NT2/D1 (cell line): ENCODE measurements around the gene IQGAP1.

Source experiments
- DNase-seq: peaks from one replicate; pipeline ENCODE4 v3.0.0-alpha.2; 2011; ENCODE audit warnings: low read depth, low spot score
- H3K27me3 ChIP-seq: 2 replicates; pipeline ENCODE4 v1.6.0; 2011; ENCODE audit warnings: mild to moderate bottlenecking; ENCODE audit not compliant: insufficient read length, insufficient read depth
- H3K36me3 ChIP-seq: 2 replicates; pipeline ENCODE4 v1.6.1; 2011; ENCODE audit warnings: mild to moderate bottlenecking, low read length, mixed read lengths; ENCODE audit not compliant: insufficient read depth, insufficient read length
- H3K4me1 ChIP-seq: 2 replicates; pipeline ENCODE4 v1.5.1; 2011; ENCODE audit not compliant: insufficient read depth, insufficient read length
- H3K4me3 ChIP-seq: 2 replicates; pipeline ENCODE4 v1.5.1; 2011; ENCODE audit warnings: low read depth; ENCODE audit not compliant: insufficient read length
- H3K9ac ChIP-seq: 2 replicates; pipeline ENCODE4 v1.6.0; 2011; ENCODE audit warnings: low read depth; ENCODE audit not compliant: insufficient read length
- H3K9me3 ChIP-seq: 2 replicates; pipeline ENCODE4 v1.5.1; 2011; ENCODE audit warnings: mild to moderate bottlenecking, low read length; ENCODE audit not compliant: insufficient read depth
- SUZ12 ChIP-seq: IDR thresholded peaks from 2 replicates; pipeline ENCODE4 v1.6.1; 2011; ENCODE audit not compliant: insufficient read length, insufficient read depth; ENCODE audit errors: extremely low read depth
- YY1 ChIP-seq: IDR thresholded peaks from 2 replicates; pipeline ENCODE4 v1.6.1; 2011; ENCODE audit not compliant: insufficient read length, insufficient read depth
- ZNF274 ChIP-seq: IDR thresholded peaks from 2 replicates; pipeline ENCODE4 v1.6.1; 2011; ENCODE audit warnings: mild to moderate bottlenecking, low read depth, low read length

IQGAP1 gene

GRCh38 chr15:90420451-90420850 lies 32.4 kb downstream of the IQGAP1 start:
- no peak overlapping the region for H3K4me3 ChIP-seq
- TF ChIP-seq SUZ12 (no peak), ZNF274 (no peak), YY1 (no peak)
- H3K9me3 ChIP-seq, result no peaks in the 10 kb centered on the region
- no peaks in the 10 kb centered on the region for H3K4me1 ChIP-seq
- H3K36me3 ChIP-seq, result peaks cover 2% of the 10 kb centered on the region
- H3K9ac ChIP-seq, result no peak overlapping the region
- H3K27me3 ChIP-seq, result no peaks in the 10 kb centered on the region
- no peak for DNase-seq

DNA sequence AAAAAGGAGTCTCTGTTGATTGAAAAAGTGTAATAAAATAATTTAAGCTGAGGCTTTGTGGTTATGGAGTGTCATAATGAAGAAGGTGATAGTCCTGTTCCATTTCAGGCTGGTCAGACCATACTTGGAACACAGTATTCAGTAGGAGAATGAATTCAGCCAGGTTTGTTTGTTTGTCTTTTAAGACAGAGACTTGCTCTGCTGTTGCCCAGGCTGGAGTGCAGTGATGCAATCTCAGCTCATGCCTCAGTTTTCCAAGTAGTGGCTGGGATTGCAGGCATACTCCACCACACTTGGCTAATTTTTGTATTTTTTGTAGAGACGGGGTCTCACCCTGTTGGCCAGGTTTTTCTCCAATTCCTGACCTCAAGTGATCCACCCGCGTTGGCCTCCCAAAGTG lies 33.5 kb downstream of the IQGAP1 start:
- H3K9me3 ChIP-seq, result no peaks in the 10 kb centered on the region
- TF ChIP-seq ZNF274, result no peak
- TF ChIP-seq YY1, result no peak
- no peak for TF ChIP-seq SUZ12
- H3K9ac ChIP-seq, result no peak overlapping the region
- H3K27me3 ChIP-seq, result no peaks in the 10 kb centered on the region
- DNase-seq, result no peak
- H3K4me1 ChIP-seq, result no peaks in the 10 kb centered on the region
- H3K4me3 ChIP-seq, result no peak overlapping the region
- H3K36me3 ChIP-seq, result peaks cover 3% of the 10 kb centered on the region

- no peaks in the 10 kb centered on the region for H3K9me3 ChIP-seq
- no peaks in the 10 kb centered on the region for H3K4me1 ChIP-seq
- H3K9ac ChIP-seq, result no peak overlapping the region
- no peak for DNase-seq
- no peaks in the 10 kb centered on the region for H3K27me3 ChIP-seq
- no peak overlapping the region for H3K4me3 ChIP-seq
- peaks cover 6% of the 10 kb centered on the region for H3K36me3 ChIP-seq
- TF ChIP-seq YY1 (no peak), SUZ12 (no peak), ZNF274 (no peak)
Measured at GRCh38 chr15:90422043-90422442, 34.0 kb downstream of the IQGAP1 start.

GRCh38 chr15:90422936-90423335 lies 34.9 kb downstream of the IQGAP1 start:
- TF ChIP-seq SUZ12 (no peak), ZNF274 (no peak), YY1 (no peak)
- Histone ChIP-seq H3K27me3 (no peaks in the 10 kb centered on the region), H3K9me3 (no peaks in the 10 kb centered on the region), H3K4me1 (no peaks in the 10 kb centered on the region), H3K36me3 (peaks cover 13% of the 10 kb centered on the region), H3K4me3 (no peak overlapping the region), H3K9ac (no peak overlapping the region)
- DNase-seq, result no peak

- H3K4me3 ChIP-seq, result no peak overlapping the region
- DNase-seq, result no peak
- H3K4me1 ChIP-seq, result no peaks in the 10 kb centered on the region
- no peaks in the 10 kb centered on the region for H3K27me3 ChIP-seq
- no peak overlapping the region for H3K9ac ChIP-seq
- H3K9me3 ChIP-seq, result no peaks in the 10 kb centered on the region
- TF ChIP-seq SUZ12 (no peak), ZNF274 (no peak), YY1 (no peak)
- peaks cover 21% of the 10 kb centered on the region for H3K36me3 ChIP-seq
Measured at GRCh38 chr15:90423801-90424319, 35.8 kb downstream of the IQGAP1 start.

DNA sequence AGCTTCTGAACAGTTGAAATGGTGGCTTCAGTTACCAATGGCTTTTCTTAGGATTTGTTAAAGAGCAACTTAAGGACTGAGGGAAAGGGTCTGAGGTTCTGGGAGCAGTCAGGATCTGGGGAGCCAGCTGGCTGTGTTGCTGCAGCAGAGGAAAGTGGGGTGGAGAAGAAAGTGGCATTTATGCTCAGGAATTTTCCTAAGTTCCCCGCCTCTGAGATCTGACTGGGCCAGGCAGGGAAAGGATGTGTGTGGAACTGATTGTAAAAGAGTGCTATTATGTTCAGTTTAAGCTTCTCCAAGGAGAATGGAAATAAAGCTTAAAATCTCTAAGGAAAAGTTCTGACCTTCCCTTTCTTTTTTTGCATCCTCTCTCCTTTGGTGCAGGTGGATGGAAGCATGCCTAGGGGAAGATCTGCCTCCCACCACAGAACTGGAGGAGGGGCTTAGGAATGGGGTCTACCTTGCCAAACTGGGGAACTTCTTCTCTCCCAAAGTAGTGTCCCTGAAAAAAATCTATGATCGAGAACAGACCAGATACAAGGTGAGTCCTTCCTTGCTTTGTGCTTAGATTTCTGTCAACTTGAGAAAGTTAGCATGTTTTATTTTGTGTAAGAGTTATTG lies 37.8 kb downstream of the IQGAP1 start:
- Histone ChIP-seq H3K4me3 (no peak overlapping the region), H3K9ac (no peak overlapping the region), H3K36me3 (peaks cover 36% of the 10 kb centered on the region), H3K27me3 (no peaks in the 10 kb centered on the region), H3K9me3 (no peaks in the 10 kb centered on the region), H3K4me1 (no peaks in the 10 kb centered on the region)
- DNase-seq, result no peak
- TF ChIP-seq SUZ12 (no peak), YY1 (no peak), ZNF274 (no peak)

DNA sequence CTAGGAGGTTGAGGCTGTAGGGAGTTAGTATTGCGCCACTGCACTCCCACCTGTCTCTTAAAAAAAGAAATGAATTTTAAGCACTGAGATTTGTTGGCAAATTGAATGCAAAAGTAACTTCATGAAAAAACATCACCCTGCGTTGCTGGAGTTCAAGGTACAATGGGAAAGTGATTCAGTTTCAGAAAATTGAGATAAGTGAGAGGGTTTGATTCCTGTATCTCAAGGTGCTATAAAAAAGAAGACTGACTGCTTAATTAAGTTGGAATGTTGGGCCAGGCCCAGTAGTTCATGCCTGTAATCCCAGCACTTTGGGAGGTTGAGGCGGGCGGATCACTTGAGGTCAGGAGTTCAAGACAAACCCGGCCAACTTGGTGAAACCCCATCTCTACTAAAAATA lies 39.1 kb downstream of the IQGAP1 start:
- Histone ChIP-seq H3K4me1 (no peaks in the 10 kb centered on the region), H3K27me3 (no peaks in the 10 kb centered on the region), H3K9me3 (no peaks in the 10 kb centered on the region), H3K36me3 (peaks cover 48% of the 10 kb centered on the region), H3K4me3 (no peak overlapping the region), H3K9ac (no peak overlapping the region)
- TF ChIP-seq YY1 (no peak), ZNF274 (no peak), SUZ12 (no peak)
- no peak for DNase-seq

GRCh38 chr15:90432253-90432652 lies 44.2 kb downstream of the IQGAP1 start:
- Histone ChIP-seq H3K9me3 (no peaks in the 10 kb centered on the region), H3K4me1 (no peaks in the 10 kb centered on the region), H3K4me3 (no peak overlapping the region), H3K27me3 (no peaks in the 10 kb centered on the region), H3K36me3 (peaks cover 83% of the 10 kb centered on the region), H3K9ac (no peak overlapping the region)
- no peak for TF ChIP-seq YY1
- no peak for TF ChIP-seq SUZ12
- no peak for TF ChIP-seq ZNF274
- DNase-seq, result no peak
